ENCODE data around the gene STARD9.

The STARD9 gene

GRCh38 chr15:42716626-42717025, 141.2 kb downstream of the STARD9 start:
- DNase-seq (ENCODE audit: low read depth), result no peak
- TF ChIP-seq CTCF (IDR thresholded peaks at IDR 0.05; ENCODE audit: insufficient read depth, low read depth, low read length, missing control alignments), result no peak
- H3K4me3 ChIP-seq (ENCODE audit: low read depth, low read length), result no peak overlapping the region

DNA sequence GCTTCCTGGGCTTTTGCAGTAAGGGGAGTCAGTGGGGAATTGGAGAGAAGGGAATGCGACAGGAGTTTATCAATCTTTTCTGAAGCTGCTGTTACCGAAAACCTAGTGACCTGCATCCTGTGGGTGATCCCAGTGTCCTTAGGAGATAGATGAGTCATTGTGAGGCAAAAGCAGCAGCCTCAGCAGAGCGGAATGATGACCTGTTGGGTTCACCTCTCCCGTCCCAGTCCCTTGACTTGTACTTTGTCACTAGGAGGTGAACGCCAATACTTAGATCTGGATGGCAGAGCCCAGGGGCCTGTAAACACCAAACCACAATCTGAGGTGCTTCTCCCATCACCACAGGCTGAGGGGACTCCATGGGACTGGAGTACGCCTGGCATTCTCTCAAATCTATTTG, 143.6 kb downstream of the STARD9 start:
- DNase-seq (ENCODE audit: low read depth), result no peak
- H3K4me3 ChIP-seq (ENCODE audit: low read depth, low read length), result no peak overlapping the region
- no peak for TF ChIP-seq CTCF (IDR thresholded peaks at IDR 0.05; ENCODE audit: insufficient read depth, low read depth, low read length, missing control alignments)

DNA sequence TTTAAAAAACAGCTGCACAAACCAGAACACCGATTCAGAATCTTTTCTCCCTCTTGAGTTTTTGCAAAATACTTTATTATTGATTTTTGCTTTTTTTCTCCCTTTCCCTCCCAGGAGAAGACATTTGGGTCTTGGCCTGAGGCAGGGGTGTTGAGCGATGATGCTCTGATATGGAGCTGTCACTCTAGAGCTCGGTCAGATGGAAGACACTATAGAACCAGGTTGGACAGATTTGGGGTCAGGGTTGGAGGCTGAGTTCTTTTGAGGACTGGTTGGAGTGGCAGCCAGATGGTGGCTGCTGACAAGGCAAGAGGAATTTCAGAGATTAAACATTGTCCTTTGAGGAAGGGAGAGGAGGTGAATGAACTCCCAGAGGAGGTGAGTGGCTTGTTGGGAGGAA, 144.7 kb downstream of the STARD9 start:
- no peak overlapping the region for H3K4me3 ChIP-seq (ENCODE audit: low read depth, low read length)
- DNase-seq (ENCODE audit: low read depth), result no peak
- TF ChIP-seq CTCF (IDR thresholded peaks at IDR 0.05; ENCODE audit: insufficient read depth, low read depth, low read length, missing control alignments), result no peak

GRCh38 chr15:42721016-42721415, 145.6 kb downstream of the STARD9 start:
- H3K4me3 ChIP-seq (ENCODE audit: low read depth, low read length), result no peak overlapping the region
- TF ChIP-seq CTCF (IDR thresholded peaks at IDR 0.05; ENCODE audit: insufficient read depth, low read depth, low read length, missing control alignments), result no peak
- no peak for DNase-seq (ENCODE audit: low read depth)

- DNase-seq (ENCODE audit: low read depth), result no peak
- TF ChIP-seq CTCF (IDR thresholded peaks at IDR 0.05; ENCODE audit: insufficient read depth, low read depth, low read length, missing control alignments), result no peak
- H3K4me3 ChIP-seq (ENCODE audit: low read depth, low read length), result no peak overlapping the region
These were observed 146.5 kb downstream of the STARD9 start for GRCh38 chr15:42721916-42722315.

GRCh38 chr15:42723068-42723467, 147.7 kb downstream of the STARD9 start:
- H3K4me3 ChIP-seq (ENCODE audit: low read depth, low read length), result no peak overlapping the region
- no peak for DNase-seq (ENCODE audit: low read depth)
- TF ChIP-seq CTCF (IDR thresholded peaks at IDR 0.05; ENCODE audit: insufficient read depth, low read depth, low read length, missing control alignments), result no peak

- TF ChIP-seq CTCF (IDR thresholded peaks at IDR 0.05; ENCODE audit: insufficient read depth, low read depth, low read length, missing control alignments), result no peak
- no peak for DNase-seq (ENCODE audit: low read depth)
- H3K4me3 ChIP-seq (ENCODE audit: low read depth, low read length), result no peak overlapping the region
These were observed 148.9 kb downstream of the STARD9 start for GRCh38 chr15:42724276-42724675.
